ENCODE data around the gene GOLGA3. TPM values are rescaled to one million over a fixed set of nuclear protein-coding genes. Genes with fewer than 3 reads are reported as not detected.

The GOLGA3 gene
- total and polyA plus RNA-seq, 10 of the 15 experiments (the other 5 are each of a cell fraction or from before 2014, with no cell fraction given): 2.0 to 42.7 (median 15.2) TPM

DNA sequence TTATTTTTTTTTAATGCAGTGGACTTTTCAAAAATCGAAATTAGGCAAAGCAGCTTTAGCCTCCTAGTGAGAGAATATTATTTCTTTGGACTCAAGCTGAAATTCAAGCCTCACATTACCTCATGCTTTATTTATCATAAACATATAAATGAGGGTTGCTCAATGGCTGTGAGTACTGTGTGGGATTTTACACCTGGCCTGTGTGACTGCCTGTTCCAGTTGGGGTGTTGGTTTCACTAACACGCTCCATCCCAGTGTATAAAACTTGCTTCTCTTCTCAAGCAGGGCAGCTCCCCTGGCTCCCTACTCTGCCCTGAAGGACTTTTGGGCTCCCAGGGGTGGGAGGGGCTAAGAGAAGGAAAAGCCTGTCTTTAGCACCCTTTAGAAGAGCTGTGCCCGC lies 82.1 kb downstream of the GOLGA3 start:
- peaks cover 3% of the 10 kb centered on the region for H3K79me2 ChIP-seq (ENCODE audit: control insufficient read depth, insufficient read depth, low read length)
- 97% methylated on average over 3 of the region's 3 CpGs for WGBS (ENCODE audit: insufficient coverage, insufficient replicate concordance, low lambda C conversion rate, missing lambda C conversion rate)
- no peaks in the 10 kb centered on the region for H3K27me3 ChIP-seq (replicated peaks in 1 of 2; ENCODE audit: control insufficient read depth in 2 of 2, insufficient read depth in 2 of 2, low read length in 1 of 2)
- no peak for DNase-seq (ENCODE audit: low read depth, low spot score)
- no peak for ATAC-seq
- CTCF ChIA-PET: no interaction called here
- H3K9ac ChIP-seq (ENCODE audit: control insufficient read depth, insufficient read depth, low read length): no peak overlapping the region
- SMC1A ChIA-PET (ENCODE audit: uncharacterized antibody, unreplicated experiment): interaction anchor here (1.0 kb wide), 1 partner anchor 11 kb away, joined by 3 read pairs; no protein-coding TSS in a partner anchor
- RAD21 ChIA-PET (ENCODE audit: unreplicated experiment): no interaction called here
- H3K4me2 ChIP-seq (ENCODE audit: control insufficient read depth, insufficient read depth): no peak overlapping the region
- H3K4me1 ChIP-seq (ENCODE audit: control insufficient read depth, insufficient read depth, low read length): no peaks in the 10 kb centered on the region
- POLR2A ChIA-PET: no interaction called here
- H3K4me3 ChIP-seq: no peak overlapping the region
- H3K27ac ChIP-seq (ENCODE audit: control insufficient read depth, insufficient read depth): no peak overlapping the region
- BruUV-seq (replicated peaks): no TSS peak
- no peak overlapping the region for H2AFZ ChIP-seq (ENCODE audit: control insufficient read depth, low read depth, low read length)
- peaks cover 42 to 51% of the 10 kb centered on the region in 2 experiments for H3K36me3 ChIP-seq (ENCODE audit: control insufficient read depth in 2 of 2, insufficient read depth in 2 of 2, low read length in 1 of 2)
- FAIRE-seq: no peak
- H3K9me3 ChIP-seq (replicated peaks; ENCODE audit: control insufficient read depth, insufficient read depth, low read length): no peaks in the 10 kb centered on the region
- H4K20me1 ChIP-seq (ENCODE audit: control insufficient read depth, insufficient read depth): peaks cover 4% of the 10 kb centered on the region; the same call in 1 of the 2 replicates
- in situ Hi-C loops (cut with MboI) (no loop called here), intact Hi-C loops (cut with micrococcal nuclease; ENCODE audit: unreplicated experiment) (no loop called here)
- TF ChIP-seq SUZ12 (IDR thresholded peaks at IDR 0.05; ENCODE audit: unreplicated experiment) (no peak), SMAD1 (IDR thresholded peaks at IDR 0.05; ENCODE audit: low read depth, partially characterized antibody) (no peak), RBBP5 (conservative IDR thresholded peaks at IDR 0.05) (no peak), NR2C2 (IDR thresholded peaks at IDR 0.05; ENCODE audit: borderline replicate concordance, control insufficient read depth, insufficient read length, low read depth) (no peak), POLR2AphosphoS5 (IDR thresholded peaks at IDR 0.05; ENCODE audit: low read length) (no peak), SREBF2 (IDR thresholded peaks at IDR 0.05; ENCODE audit: low read length) (no peak), TCF7 (IDR thresholded peaks at IDR 0.05; ENCODE audit: borderline replicate concordance) (no peak), CBFB (IDR thresholded peaks at IDR 0.05; ENCODE audit: low read depth) (no peak), POLR2AphosphoS2 (IDR thresholded peaks at IDR 0.05; ENCODE audit: low read depth, low read length) (no peak), ASH2L (IDR thresholded peaks at IDR 0.05; ENCODE audit: borderline replicate concordance, low read depth) (no peak), ZBED1 (IDR thresholded peaks at IDR 0.05; ENCODE audit: borderline replicate concordance) (no peak)
- TF ChIP-seq, protein P1, sequence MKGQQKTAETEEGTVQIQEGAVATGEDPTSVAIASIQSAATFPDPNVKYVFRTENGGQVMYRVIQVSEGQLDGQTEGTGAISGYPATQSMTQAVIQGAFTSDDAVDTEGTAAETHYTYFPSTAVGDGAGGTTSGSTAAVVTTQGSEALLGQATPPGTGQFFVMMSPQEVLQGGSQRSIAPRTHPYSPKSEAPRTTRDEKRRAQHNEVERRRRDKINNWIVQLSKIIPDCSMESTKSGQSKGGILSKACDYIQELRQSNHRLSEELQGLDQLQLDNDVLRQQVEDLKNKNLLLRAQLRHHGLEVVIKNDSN (IDR thresholded peaks at IDR 0.05; ENCODE audit: borderline replicate concordance, extremely low read length, insufficient read depth, low read depth, low read length): no peak
- TF ChIP-seq, protein P2, sequence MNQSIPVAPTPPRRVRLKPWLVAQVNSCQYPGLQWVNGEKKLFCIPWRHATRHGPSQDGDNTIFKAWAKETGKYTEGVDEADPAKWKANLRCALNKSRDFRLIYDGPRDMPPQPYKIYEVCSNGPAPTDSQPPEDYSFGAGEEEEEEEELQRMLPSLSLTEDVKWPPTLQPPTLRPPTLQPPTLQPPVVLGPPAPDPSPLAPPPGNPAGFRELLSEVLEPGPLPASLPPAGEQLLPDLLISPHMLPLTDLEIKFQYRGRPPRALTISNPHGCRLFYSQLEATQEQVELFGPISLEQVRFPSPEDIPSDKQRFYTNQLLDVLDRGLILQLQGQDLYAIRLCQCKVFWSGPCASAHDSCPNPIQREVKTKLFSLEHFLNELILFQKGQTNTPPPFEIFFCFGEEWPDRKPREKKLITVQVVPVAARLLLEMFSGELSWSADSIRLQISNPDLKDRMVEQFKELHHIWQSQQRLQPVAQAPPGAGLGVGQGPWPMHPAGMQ (IDR thresholded peaks at IDR 0.05; ENCODE audit: borderline replicate concordance): no peak
- TF ChIP-seq, protein P3, sequence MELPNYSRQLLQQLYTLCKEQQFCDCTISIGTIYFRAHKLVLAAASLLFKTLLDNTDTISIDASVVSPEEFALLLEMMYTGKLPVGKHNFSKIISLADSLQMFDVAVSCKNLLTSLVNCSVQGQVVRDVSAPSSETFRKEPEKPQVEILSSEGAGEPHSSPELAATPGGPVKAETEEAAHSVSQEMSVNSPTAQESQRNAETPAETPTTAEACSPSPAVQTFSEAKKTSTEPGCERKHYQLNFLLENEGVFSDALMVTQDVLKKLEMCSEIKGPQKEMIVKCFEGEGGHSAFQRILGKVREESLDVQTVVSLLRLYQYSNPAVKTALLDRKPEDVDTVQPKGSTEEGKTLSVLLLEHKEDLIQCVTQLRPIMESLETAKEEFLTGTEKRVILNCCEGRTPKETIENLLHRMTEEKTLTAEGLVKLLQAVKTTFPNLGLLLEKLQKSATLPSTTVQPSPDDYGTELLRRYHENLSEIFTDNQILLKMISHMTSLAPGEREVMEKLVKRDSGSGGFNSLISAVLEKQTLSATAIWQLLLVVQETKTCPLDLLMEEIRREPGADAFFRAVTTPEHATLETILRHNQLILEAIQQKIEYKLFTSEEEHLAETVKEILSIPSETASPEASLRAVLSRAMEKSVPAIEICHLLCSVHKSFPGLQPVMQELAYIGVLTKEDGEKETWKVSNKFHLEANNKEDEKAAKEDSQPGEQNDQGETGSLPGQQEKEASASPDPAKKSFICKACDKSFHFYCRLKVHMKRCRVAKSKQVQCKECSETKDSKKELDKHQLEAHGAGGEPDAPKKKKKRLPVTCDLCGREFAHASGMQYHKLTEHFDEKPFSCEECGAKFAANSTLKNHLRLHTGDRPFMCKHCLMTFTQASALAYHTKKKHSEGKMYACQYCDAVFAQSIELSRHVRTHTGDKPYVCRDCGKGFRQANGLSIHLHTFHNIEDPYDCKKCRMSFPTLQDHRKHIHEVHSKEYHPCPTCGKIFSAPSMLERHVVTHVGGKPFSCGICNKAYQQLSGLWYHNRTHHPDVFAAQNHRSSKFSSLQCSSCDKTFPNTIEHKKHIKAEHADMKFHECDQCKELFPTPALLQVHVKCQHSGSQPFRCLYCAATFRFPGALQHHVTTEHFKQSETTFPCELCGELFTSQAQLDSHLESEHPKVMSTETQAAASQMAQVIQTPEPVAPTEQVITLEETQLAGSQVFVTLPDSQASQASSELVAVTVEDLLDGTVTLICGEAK (IDR thresholded peaks at IDR 0.05; ENCODE audit: borderline replicate concordance): no peak
- TF ChIP-seq, protein P4, sequence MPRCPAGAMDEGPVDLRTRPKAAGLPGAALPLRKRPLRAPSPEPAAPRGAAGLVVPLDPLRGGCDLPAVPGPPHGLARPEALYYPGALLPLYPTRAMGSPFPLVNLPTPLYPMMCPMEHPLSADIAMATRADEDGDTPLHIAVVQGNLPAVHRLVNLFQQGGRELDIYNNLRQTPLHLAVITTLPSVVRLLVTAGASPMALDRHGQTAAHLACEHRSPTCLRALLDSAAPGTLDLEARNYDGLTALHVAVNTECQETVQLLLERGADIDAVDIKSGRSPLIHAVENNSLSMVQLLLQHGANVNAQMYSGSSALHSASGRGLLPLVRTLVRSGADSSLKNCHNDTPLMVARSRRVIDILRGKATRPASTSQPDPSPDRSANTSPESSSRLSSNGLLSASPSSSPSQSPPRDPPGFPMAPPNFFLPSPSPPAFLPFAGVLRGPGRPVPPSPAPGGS (IDR thresholded peaks at IDR 0.05; ENCODE audit: borderline replicate concordance, insufficient read depth, low read depth, low read length, poor library complexity, severe bottlenecking): no peak
- TF ChIP-seq, protein P5, sequence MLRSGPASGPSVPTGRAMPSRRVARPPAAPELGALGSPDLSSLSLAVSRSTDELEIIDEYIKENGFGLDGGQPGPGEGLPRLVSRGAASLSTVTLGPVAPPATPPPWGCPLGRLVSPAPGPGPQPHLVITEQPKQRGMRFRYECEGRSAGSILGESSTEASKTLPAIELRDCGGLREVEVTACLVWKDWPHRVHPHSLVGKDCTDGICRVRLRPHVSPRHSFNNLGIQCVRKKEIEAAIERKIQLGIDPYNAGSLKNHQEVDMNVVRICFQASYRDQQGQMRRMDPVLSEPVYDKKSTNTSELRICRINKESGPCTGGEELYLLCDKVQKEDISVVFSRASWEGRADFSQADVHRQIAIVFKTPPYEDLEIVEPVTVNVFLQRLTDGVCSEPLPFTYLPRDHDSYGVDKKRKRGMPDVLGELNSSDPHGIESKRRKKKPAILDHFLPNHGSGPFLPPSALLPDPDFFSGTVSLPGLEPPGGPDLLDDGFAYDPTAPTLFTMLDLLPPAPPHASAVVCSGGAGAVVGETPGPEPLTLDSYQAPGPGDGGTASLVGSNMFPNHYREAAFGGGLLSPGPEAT (IDR thresholded peaks at IDR 0.05; ENCODE audit: low read depth): no peak

All from GM12878 (cell line).